ENCODE results near the gene KDM8. TPM values are rescaled to one million over a fixed set of nuclear protein-coding genes. Genes with fewer than 3 reads are reported as not detected.

The KDM8 gene
- total RNA-seq, 1 experiment from 2014 or later = 15.5 TPM

GRCh38 chr16:27204312-27204915 is 1.1 kb downstream of the KDM8 start:
- no peaks in the 10 kb centered on the region for H3K9me3 ChIP-seq (ENCODE audit: control insufficient read depth, low read depth, low read length)
- TF ChIP-seq CTCF (conservative IDR thresholded peaks at IDR 0.05) = no peak
- H3K4me3 Mint-ChIP-seq = peak overlapping the region; percentile 96 to 97
- H3K23me2 ChIP-seq (ENCODE audit: insufficient read length, low read depth, low read length, poor library complexity, severe bottlenecking) = peaks cover 3% of the 10 kb centered on the region
- no peaks in the 10 kb centered on the region for H3K4me1 ChIP-seq (ENCODE audit: insufficient read depth, low read length)
- H4K91ac ChIP-seq (ENCODE audit: insufficient read length, low read depth, low read length) = no peak overlapping the region
- no peak overlapping the region for H2AFZ ChIP-seq (ENCODE audit: low read length)
- H2BK5ac ChIP-seq (ENCODE audit: insufficient read length, low read length) = no peak overlapping the region
- H2BK15ac ChIP-seq (ENCODE audit: low read depth, low read length) = no peak overlapping the region
- no peak overlapping the region for H3K23ac ChIP-seq (ENCODE audit: insufficient read length, low read depth, low read length)
- peak overlapping the region; percentile 100 for H3K27ac Mint-ChIP-seq
- no peak overlapping the region for H4K5ac ChIP-seq (ENCODE audit: insufficient read length, low read depth, low read length)
- no peak overlapping the region for H3K4ac ChIP-seq (ENCODE audit: low read depth, low read length)
- no peaks in the 10 kb centered on the region for H4K20me1 ChIP-seq (ENCODE audit: control insufficient read depth, insufficient read depth, insufficient read length)
- H3K36me3 Mint-ChIP-seq (ENCODE audit: insufficient read depth in 1 of 3, low read depth in 3 of 3) = no peaks in the 10 kb centered on the region
- no peak overlapping the region for H3T11ph ChIP-seq (ENCODE audit: low read length)
- peak overlapping the region; percentile 73; the same call in 1 of the 2 replicates for H3K14ac ChIP-seq (ENCODE audit: insufficient read depth, low read length)
- H3K79me1 ChIP-seq (ENCODE audit: insufficient read depth, low read depth, low read length, poor library complexity, severe bottlenecking) = no peaks in the 10 kb centered on the region
- peaks cover 3 to 4% of the 10 kb centered on the region in 2 experiments; a peak in 2 of 5 replicates for H3K9me3 Mint-ChIP-seq
- WGBS (ENCODE audit: extremely low coverage, insufficient read length, low lambda C conversion rate) = no CpG with 5 or more reads among the region's 14 CpGs
- DNase-seq = no peak
- no peaks in the 10 kb centered on the region; the same call in 1 of the 2 replicates for H3K27me3 Mint-ChIP-seq (ENCODE audit: low read depth)
- H3K79me2 ChIP-seq (ENCODE audit: insufficient read depth, low read length) = no peaks in the 10 kb centered on the region
- H2AK5ac ChIP-seq (ENCODE audit: insufficient read length, low read length) = no peak overlapping the region
- peak overlapping the region; percentile 63 for H3K18ac ChIP-seq (ENCODE audit: insufficient read length, low read depth, low read length)
- H3K27ac ChIP-seq (ENCODE audit: insufficient read length, low read depth, low read length) = peak overlapping the region; percentile 13
- peaks cover 13 to 16% of the 10 kb centered on the region in 2 experiments for H3K4me1 Mint-ChIP-seq
- no peak overlapping the region for H3K56ac ChIP-seq (ENCODE audit: insufficient read length, low read depth, low read length)
- no peak overlapping the region for H2BK120ac ChIP-seq (ENCODE audit: low read depth, low read length, poor library complexity, severe bottlenecking)
- H3K4me2 ChIP-seq (ENCODE audit: insufficient read depth, insufficient read length, low read length) = peak overlapping the region; percentile 67
- H3K27me3 ChIP-seq (ENCODE audit: insufficient read depth, low read length) = no peaks in the 10 kb centered on the region
- H2BK20ac ChIP-seq (ENCODE audit: low read depth, low read length, poor library complexity, severe bottlenecking) = no peak overlapping the region
- no peak overlapping the region for H2BK12ac ChIP-seq (ENCODE audit: insufficient read length, low read depth, low read length)
- H3K9ac ChIP-seq (ENCODE audit: extremely low read depth, insufficient read length, low read length) = peak overlapping the region; percentile 94
- no peak overlapping the region for H4K8ac ChIP-seq (replicated peaks; ENCODE audit: insufficient read length, low read depth, low read length)
